Gastroesophageal sphincter (tissue), 4 donors: ENCODE data around the gene IFT122. TPM values are rescaled to one million over a fixed set of nuclear protein-coding genes. Genes with fewer than 3 reads are reported as not detected.

Experiments
- ATAC-seq: fragments of 150-250 bp; one replicate; pipeline ENCODE4 v1.9.1; 2016; ENCODE audit warnings: mild to moderate bottlenecking, moderate library complexity
- H3K27ac ChIP-seq, 4 donors: fragments of 200-600 bp; sonication (generic) in 3 of 4; 1 replicate in 3 of 4; 2 replicates in 1 of 4; pipeline ENCODE4 v1.5.1; 2016 to 2019
- H3K27me3 ChIP-seq: fragments of 200-600 bp; sonication (generic); one replicate; pipeline ENCODE4 v1.5.1; 2019
- H3K36me3 ChIP-seq, 2 donors: fragments of 200-600 bp; sonication (generic); one replicate each; pipeline ENCODE4 v1.5.1; 2019; ENCODE audit warnings: control low read depth in 1 of 2
- H3K4me1 ChIP-seq, 3 donors: fragments of 200-600 bp; sonication (generic); 1 replicate in 2 of 3; 2 replicates in 1 of 3; pipeline ENCODE4 v1.5.1; 2016 to 2019; ENCODE audit warnings: control low read depth in 2 of 3
- H3K4me3 ChIP-seq, 2 donors: fragments of 200-600 bp; sonication (generic); one replicate each; pipeline ENCODE4 v1.5.1; 2019; ENCODE audit warnings: mild to moderate bottlenecking in 1 of 2, moderate library complexity in 1 of 2
- H3K9me3 ChIP-seq, 3 donors: fragments of 200-600 bp; sonication (generic); one replicate each; pipeline ENCODE4 v1.5.1; 2017 to 2019; ENCODE audit warnings: control low read depth in 2 of 3
- EP300 ChIP-seq: sonication (generic); formaldehyde crosslinking; IDR thresholded peaks from one replicate; pipeline ENCODE4 v1.6.1; 2017; ENCODE audit warnings: antibody characterized with exemption, mild to moderate bottlenecking
- POLR2A ChIP-seq, 2 donors: fragments of 450-650 bp; IDR thresholded peaks; one replicate each; pipeline ENCODE4 v1.6.1; 2017; ENCODE audit warnings: antibody characterized with exemption in 2 of 2, mild to moderate bottlenecking in 2 of 2, moderate library complexity in 1 of 2
- POLR2AphosphoS5 ChIP-seq: sonication (generic); formaldehyde crosslinking; IDR thresholded peaks from one replicate; pipeline ENCODE4 v1.6.1; 2017; ENCODE audit warnings: antibody characterized with exemption
- WGBS, 2 donors: methylation state at CpG; one replicate each; pipeline ENCODE4 v1.1.5; 2018; ENCODE audit warnings: low coverage in 1 of 2; 5-methylcytosine and 5-hydroxymethylcytosine counted together
- total RNA-seq, 4 donors: library from RNA; depleted of rRNA; stranded (reverse); fragments of >200 nt; gene quantifications; one replicate each; pipeline ENCODE4 v1.1.0, GENCODE V29; 2016
- TF ChIP-seq, protein P1 (sequence below), 4 experiments: fragments of 200-600 bp in 2 of 4; fragments of 450-650 bp in 2 of 4; sonication (generic) in 1 of 4; IDR thresholded peaks; one replicate each; pipeline ENCODE4 v1.5.1; 2017 to 2019; ENCODE audit warnings: antibody characterized with exemption in 4 of 4, mild to moderate bottlenecking in 2 of 4, moderate library complexity in 2 of 4

IFT122 gene
- total RNA-seq, 4 donors from 2014 or later, result 18.1 to 38.3 (median 26.8) TPM

DNA sequence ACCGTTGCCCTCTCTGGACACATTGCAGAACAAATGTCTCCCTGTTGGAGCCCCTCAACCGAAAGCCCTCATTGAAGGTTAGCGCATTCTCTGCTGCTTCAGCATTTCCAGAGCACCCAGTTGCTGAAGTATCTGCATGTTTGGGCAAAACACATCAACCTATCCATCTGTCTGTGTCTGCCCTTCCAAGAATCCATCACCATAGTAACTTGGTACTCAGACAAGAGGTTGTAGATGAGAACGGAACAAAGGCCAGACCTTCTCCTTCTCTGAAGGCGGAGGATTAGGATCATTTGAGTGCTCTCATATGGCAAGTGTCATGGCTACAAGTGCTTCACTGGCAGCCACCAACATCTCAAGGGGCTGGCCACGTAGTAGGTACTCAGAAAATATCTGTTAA, 65.3 kb downstream of the IFT122 start:
- no peak for TF ChIP-seq POLR2AphosphoS5
- no peak for TF ChIP-seq POLR2A (IDR thresholded peaks at IDR 0.05)
- no peak for TF ChIP-seq EP300
- TF ChIP-seq, protein P1, sequence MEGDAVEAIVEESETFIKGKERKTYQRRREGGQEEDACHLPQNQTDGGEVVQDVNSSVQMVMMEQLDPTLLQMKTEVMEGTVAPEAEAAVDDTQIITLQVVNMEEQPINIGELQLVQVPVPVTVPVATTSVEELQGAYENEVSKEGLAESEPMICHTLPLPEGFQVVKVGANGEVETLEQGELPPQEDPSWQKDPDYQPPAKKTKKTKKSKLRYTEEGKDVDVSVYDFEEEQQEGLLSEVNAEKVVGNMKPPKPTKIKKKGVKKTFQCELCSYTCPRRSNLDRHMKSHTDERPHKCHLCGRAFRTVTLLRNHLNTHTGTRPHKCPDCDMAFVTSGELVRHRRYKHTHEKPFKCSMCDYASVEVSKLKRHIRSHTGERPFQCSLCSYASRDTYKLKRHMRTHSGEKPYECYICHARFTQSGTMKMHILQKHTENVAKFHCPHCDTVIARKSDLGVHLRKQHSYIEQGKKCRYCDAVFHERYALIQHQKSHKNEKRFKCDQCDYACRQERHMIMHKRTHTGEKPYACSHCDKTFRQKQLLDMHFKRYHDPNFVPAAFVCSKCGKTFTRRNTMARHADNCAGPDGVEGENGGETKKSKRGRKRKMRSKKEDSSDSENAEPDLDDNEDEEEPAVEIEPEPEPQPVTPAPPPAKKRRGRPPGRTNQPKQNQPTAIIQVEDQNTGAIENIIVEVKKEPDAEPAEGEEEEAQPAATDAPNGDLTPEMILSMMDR (IDR thresholded peaks at IDR 0.05), result no peak
- H3K27ac ChIP-seq, result no peak overlapping the region
- H3K4me1 ChIP-seq, result peaks cover 0 to 7% (median 0%) of the 10 kb centered on the region in 3 donors
- H3K9me3 ChIP-seq, result no peaks in the 10 kb centered on the region
- H3K4me3 ChIP-seq, result no peak overlapping the region
- no peaks in the 10 kb centered on the region for H3K27me3 ChIP-seq
- no peak for ATAC-seq
- 74 to 79% methylated on average over 4 to 6 of the region's 6 CpGs for WGBS, 2 donors
- peaks cover 0 to 100% of the 10 kb centered on the region in 2 donors for H3K36me3 ChIP-seq

DNA sequence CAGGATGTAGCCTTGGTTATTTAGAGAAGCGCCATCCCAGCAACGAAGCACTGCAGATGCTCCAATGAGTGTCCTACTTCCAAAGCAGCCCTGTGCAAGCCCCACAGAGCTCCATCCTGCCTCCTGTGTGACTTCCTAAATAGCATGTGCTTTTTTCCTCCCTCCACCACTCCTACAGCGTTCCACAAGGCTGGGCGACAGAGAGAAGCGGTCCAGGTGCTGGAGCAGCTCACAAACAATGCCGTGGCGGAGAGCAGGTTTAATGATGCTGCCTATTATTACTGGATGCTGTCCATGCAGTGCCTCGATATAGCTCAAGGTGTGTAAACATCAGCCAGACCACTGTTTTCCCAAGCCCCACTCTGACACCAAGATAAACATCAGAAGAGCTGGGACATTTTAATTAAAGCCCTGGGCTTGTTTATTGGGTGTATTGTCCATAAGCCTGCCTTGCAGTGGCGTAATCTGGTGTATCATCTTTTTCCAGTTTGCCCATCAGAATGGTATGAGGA, 66.3 kb downstream of the IFT122 start:
- Histone ChIP-seq H3K4me1 (peaks cover 0 to 7% (median 0%) of the 10 kb centered on the region in 3 donors), H3K36me3 (peaks cover 0 to 100% of the 10 kb centered on the region in 2 donors), H3K27ac (no peak overlapping the region), H3K27me3 (no peaks in the 10 kb centered on the region), H3K4me3 (no peak overlapping the region), H3K9me3 (no peaks in the 10 kb centered on the region)
- TF ChIP-seq EP300 (no peak), POLR2A (IDR thresholded peaks at IDR 0.05) (no peak), POLR2AphosphoS5 (no peak)
- TF ChIP-seq, protein P1 (IDR thresholded peaks at IDR 0.05), result no peak
- WGBS, 2 donors, result 59 to 100% methylated on average over 3 to 4 of the region's 9 CpGs
- ATAC-seq, result no peak

DNA sequence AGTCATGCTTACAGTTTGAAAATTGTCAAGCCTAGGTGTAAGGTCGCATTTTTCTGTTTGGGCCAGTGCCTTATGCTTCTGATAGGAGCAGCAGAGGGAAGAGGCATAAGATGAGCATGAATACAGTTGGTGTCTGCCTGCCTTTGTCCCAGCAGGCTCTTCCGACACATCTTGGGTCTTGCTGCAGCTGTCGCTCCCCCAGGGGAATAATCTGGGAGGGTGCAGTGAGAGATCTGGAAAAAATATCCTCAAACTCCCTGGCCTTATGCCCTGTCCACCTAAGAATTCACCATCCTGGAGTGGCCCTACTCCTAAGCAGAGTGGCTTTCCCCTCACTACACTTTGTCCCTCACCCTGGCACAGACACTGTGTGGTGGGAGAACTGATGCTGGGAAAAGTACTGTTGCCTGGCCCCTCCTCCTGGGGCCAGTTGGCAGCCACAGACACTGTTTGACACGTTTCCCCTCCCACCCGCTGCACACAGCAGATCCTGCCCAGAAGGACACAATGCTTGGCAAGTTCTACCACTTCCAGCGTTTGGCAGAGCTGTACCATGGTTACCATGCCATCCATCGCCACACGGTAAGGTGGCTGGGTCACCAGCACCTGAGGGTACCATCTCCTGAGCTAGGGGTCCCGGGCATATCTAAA, 67.3 kb downstream of the IFT122 start:
- no peaks in the 10 kb centered on the region for H3K27me3 ChIP-seq
- ATAC-seq, result peak; percentile 65
- TF ChIP-seq POLR2AphosphoS5 (no peak), POLR2A (IDR thresholded peaks at IDR 0.05) (no peak), EP300 (no peak)
- TF ChIP-seq, protein P1 (IDR thresholded peaks at IDR 0.05), result no peak
- no peaks in the 10 kb centered on the region for H3K9me3 ChIP-seq
- peaks cover 0 to 7% (median 0%) of the 10 kb centered on the region in 3 donors for H3K4me1 ChIP-seq
- peaks cover 0 to 100% of the 10 kb centered on the region in 2 donors for H3K36me3 ChIP-seq
- no peak overlapping the region for H3K4me3 ChIP-seq
- WGBS, 2 donors, result 80 to 86% methylated on average over 1 to 4 of the region's 9 CpGs
- H3K27ac ChIP-seq, result peak overlapping the region in 1 of 4 donors; percentile 27

DNA sequence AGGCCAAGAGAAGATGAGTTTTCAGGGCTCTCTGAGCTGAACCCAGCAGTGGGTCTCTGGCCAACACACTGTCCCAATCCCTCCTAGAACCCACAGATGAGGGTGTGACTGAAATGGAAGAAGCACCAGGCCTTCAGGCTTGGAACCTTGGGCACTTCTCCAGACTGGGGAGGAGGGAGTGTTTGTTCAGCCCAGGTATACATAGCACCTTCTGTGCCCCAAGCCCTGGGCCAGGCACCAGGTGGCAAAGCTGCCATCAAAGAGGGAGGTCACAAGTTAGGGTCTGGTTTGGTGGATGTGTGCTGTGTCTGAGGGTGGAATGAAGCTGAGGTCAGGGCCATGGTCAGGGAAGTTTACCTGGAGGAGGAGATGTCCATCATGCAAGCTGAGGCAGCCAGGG, 72.6 kb downstream of the IFT122 start:
- no peak for ATAC-seq

More for the DNA sequence above, 72.6 kb downstream of the IFT122 start:
- TF ChIP-seq POLR2A (IDR thresholded peaks at IDR 0.05), result no peak
- TF ChIP-seq, protein P1 (IDR thresholded peaks at IDR 0.05), result no peak
- TF ChIP-seq EP300, result no peak
- TF ChIP-seq POLR2AphosphoS5, result no peak
- Histone ChIP-seq H3K4me1 (peaks cover 0 to 1% (median 0%) of the 10 kb centered on the region in 3 donors), H3K27ac (no peak overlapping the region), H3K9me3 (no peaks in the 10 kb centered on the region), H3K36me3 (peaks cover 0 to 100% of the 10 kb centered on the region in 2 donors), H3K4me3 (no peak overlapping the region), H3K27me3 (no peaks in the 10 kb centered on the region)
